HepG2 (cell line): ENCODE data around the gene CMPK1. TPM values are rescaled to one million over a fixed set of nuclear protein-coding genes. Genes with fewer than 3 reads are reported as not detected.
A peak's percentile ranks its signal among the peaks of the same experiment; 100 is the strongest.

Experiments
- GZF1 ChIP-seq: sonication (generic); formaldehyde crosslinking; IDR thresholded peaks from 2 replicates; pipeline ENCODE4 v1.5.1; 2020; ENCODE audit warnings: mild to moderate bottlenecking, missing genetic modification reagents
- MAF1 ChIP-seq: sonication (generic); formaldehyde crosslinking; IDR thresholded peaks from 2 replicates; pipeline ENCODE4 v1.5.0; 2020; ENCODE audit warnings: missing genetic modification reagents, borderline replicate concordance
- MEF2D ChIP-seq: sonication (generic); formaldehyde crosslinking; IDR thresholded peaks from 2 replicates; pipeline ENCODE4 v1.5.1; 2020; ENCODE audit warnings: mild to moderate bottlenecking, missing genetic modification reagents
- MTA1 ChIP-seq: sonication (generic); formaldehyde crosslinking; IDR thresholded peaks from 2 replicates; pipeline ENCODE4 v1.4.0; 2020; ENCODE audit warnings: missing genetic modification reagents, mild to moderate bottlenecking, borderline replicate concordance
- RCOR2 ChIP-seq: IDR thresholded peaks from 2 replicates; pipeline ENCODE4 v1.6.1; 2016; ENCODE audit warnings: missing biosample characterization, missing genetic modification reagents
- THAP11 ChIP-seq: IDR thresholded peaks from 2 replicates; pipeline ENCODE4 v1.6.1; 2016; ENCODE audit warnings: missing biosample characterization, missing genetic modification reagents
- ZNF431 ChIP-seq: sonication (generic); formaldehyde crosslinking; IDR thresholded peaks from 2 replicates; pipeline ENCODE4 v1.9.0; 2022; ENCODE audit warnings: missing genetic modification reagents, low read depth, mild to moderate bottlenecking, borderline replicate concordance
- ZNF549 ChIP-seq: sonication (generic); formaldehyde crosslinking; IDR thresholded peaks from 2 replicates; pipeline ENCODE4 v1.5.0; 2020; ENCODE audit warnings: missing genetic modification reagents
- ZNF558 ChIP-seq: sonication (generic); formaldehyde crosslinking; IDR thresholded peaks from 2 replicates; pipeline ENCODE4 v1.9.0; 2022; ENCODE audit warnings: mild to moderate bottlenecking, missing genetic modification reagents, borderline replicate concordance
- polyA plus RNA-seq, 8 experiments: library from polyadenylated mRNA; depleted of rRNA in 3 of 8; stranded (reverse) in 7 of 8; unstranded in 1 of 8; fragments of >200 nt; fragmentation: Illumina TruSeq in 4 of 8; extraction: Trizol in 4 of 8; gene quantifications; 2 replicates each; pipeline versions ENCODE4 v1.2.1 to v1.2.3, GENCODE V29; 2011 to 2016; ENCODE audit warnings: low read depth in 4 of 8, missing spikeins in 1 of 8, mixed read lengths in 1 of 8; ENCODE audit not compliant: insufficient read depth in 1 of 8
- total RNA-seq, 5 experiments: library from RNA; depleted of rRNA; stranded (reverse); fragments of >200 nt; fragmentation: Illumina TruSeq; extraction: Trizol; gene quantifications; 2 replicates each; pipeline ENCODE4 v1.2.3, GENCODE V29; 2016; ENCODE audit warnings: low read depth in 1 of 5
- TF ChIP-seq, protein P1 (sequence below): sonication (generic); formaldehyde crosslinking; IDR thresholded peaks from one replicate; pipeline ENCODE4 v1.5.1; 2020; ENCODE audit warnings: mild to moderate bottlenecking, missing genetic modification reagents; ENCODE audit errors: not compliant biosample characterization
- TF ChIP-seq, protein P2 (sequence below): sonication (generic); formaldehyde crosslinking; IDR thresholded peaks from 2 replicates; pipeline ENCODE4 v1.5.0; 2020; ENCODE audit warnings: mild to moderate bottlenecking, missing genetic modification reagents
- TF ChIP-seq, protein P3 (sequence below): sonication (generic); formaldehyde crosslinking; IDR thresholded peaks from 2 replicates; pipeline ENCODE4 v1.5.0; 2020; ENCODE audit warnings: mild to moderate bottlenecking, missing genetic modification reagents, borderline replicate concordance

The CMPK1 gene
- total and polyA plus RNA-seq, 2 of the 13 experiments (the other 11 are each of a cell fraction or from before 2014, with no cell fraction given), result 38.3 to 92.0 TPM

DNA sequence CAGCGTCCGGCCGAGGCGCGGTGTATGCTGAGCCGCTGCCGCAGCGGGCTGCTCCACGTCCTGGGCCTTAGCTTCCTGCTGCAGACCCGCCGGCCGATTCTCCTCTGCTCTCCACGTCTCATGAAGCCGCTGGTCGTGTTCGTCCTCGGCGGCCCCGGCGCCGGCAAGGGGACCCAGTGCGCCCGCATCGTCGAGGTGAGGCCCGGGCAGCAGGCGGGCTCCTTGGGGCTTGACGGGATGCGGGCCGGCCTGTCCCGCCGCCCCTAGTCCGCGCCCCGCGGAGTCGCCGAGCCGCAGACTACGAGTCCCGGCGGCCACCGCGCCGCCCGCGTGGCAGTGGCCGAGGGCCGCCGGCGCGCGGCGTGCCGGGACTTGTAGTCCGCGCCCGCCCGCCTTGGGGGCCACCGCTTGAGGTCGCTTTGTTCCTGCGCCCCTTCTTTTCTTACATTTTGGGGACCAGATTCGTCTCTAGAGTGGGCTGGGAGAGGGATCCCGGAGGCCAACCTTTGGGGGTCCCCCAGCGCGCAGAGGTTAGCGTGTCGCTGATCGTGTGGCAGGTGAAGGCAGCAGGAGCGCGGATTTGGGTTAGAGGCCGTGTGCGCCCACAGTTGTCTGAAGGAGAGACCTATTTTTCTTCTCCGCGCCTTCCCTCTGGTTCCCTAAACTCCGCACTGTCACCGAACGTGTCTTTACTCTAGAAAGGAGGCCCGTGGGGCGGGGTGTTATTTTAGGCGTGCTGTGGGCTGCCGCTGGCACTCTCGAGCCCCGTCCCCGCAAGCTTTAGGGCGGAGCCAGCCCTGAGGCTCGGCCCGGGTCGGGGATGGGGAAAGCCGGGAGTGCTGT, 553 bp downstream of the CMPK1 start (continued):
- TF ChIP-seq, protein P1, sequence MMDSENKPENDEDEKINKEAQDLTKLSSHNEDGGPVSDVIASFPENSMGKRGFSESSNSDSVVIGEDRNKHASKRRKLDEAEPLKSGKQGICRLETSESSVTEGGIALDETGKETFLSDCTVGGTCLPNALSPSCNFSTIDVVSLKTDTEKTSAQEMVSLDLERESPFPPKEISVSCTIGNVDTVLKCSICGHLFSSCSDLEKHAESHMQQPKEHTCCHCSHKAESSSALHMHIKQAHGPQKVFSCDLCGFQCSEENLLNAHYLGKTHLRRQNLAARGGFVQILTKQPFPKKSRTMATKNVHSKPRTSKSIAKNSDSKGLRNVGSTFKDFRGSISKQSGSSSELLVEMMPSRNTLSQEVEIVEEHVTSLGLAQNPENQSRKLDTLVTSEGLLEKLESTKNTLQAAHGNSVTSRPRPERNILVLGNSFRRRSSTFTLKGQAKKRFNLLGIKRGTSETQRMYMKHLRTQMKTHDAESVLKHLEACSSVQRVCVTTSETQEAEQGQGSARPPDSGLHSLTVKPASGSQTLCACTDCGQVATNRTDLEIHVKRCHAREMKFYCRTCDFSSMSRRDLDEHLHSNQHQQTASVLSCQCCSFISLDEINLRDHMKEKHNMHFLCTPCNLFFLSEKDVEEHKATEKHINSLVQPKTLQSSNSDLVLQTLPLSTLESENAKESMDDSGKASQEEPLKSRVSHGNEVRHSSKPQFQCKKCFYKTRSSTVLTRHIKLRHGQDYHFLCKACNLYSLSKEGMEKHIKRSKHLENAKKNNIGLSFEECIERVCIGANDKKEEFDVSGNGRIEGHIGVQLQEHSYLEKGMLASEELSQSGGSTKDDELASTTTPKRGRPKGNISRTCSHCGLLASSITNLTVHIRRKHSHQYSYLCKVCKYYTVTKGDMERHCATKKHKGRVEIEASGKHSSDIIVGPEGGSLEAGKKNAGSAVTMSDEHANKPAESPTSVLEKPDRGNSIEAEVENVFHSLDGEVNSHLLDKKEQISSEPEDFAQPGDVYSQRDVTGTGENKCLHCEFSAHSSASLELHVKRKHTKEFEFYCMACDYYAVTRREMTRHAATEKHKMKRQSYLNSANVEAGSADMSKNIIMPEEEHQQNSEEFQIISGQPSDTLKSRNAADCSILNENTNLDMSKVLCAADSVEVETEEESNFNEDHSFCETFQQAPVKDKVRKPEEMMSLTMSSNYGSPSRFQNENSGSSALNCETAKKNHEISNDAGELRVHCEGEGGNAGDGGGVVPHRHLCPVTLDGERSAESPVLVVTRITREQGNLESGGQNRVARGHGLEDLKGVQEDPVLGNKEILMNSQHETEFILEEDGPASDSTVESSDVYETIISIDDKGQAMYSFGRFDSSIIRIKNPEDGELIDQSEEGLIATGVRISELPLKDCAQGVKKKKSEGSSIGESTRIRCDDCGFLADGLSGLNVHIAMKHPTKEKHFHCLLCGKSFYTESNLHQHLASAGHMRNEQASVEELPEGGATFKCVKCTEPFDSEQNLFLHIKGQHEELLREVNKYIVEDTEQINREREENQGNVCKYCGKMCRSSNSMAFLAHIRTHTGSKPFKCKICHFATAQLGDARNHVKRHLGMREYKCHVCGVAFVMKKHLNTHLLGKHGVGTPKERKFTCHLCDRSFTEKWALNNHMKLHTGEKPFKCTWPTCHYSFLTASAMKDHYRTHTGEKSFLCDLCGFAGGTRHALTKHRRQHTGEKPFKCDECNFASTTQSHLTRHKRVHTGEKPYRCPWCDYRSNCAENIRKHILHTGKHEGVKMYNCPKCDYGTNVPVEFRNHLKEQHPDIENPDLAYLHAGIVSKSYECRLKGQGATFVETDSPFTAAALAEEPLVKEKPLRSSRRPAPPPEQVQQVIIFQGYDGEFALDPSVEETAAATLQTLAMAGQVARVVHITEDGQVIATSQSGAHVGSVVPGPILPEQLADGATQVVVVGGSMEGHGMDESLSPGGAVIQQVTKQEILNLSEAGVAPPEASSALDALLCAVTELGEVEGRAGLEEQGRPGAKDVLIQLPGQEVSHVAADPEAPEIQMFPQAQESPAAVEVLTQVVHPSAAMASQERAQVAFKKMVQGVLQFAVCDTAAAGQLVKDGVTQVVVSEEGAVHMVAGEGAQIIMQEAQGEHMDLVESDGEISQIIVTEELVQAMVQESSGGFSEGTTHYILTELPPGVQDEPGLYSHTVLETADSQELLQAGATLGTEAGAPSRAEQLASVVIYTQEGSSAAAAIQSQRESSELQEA (CRISPR knock-in tag), result peak; percentile 22
- TF ChIP-seq ZNF549 (CRISPR knock-in tag) (0 out of 2 replicates have a peak, but pooled peaks have one; percentile 17), ZNF558 (CRISPR knock-in tag) (peak; percentile 75; the same call in 1 of the 2 replicates), THAP11 (CRISPR knock-in tag) (peak; percentile 96), ZNF431 (CRISPR knock-in tag) (0 out of 2 replicates have a peak, but pooled peaks have one; percentile 35), MEF2D (peak; percentile 63; the same call in 1 of the 2 replicates), GZF1 (CRISPR knock-in tag) (peak; percentile 43; the same call in 1 of the 2 replicates), RCOR2 (CRISPR knock-in tag) (0 out of 2 replicates have a peak, but pooled peaks have one; percentile 35), MAF1 (CRISPR knock-in tag) (peak; percentile 85; the same call in 1 of the 2 replicates), MTA1 (CRISPR knock-in tag) (no peak)
- TF ChIP-seq, protein P2, sequence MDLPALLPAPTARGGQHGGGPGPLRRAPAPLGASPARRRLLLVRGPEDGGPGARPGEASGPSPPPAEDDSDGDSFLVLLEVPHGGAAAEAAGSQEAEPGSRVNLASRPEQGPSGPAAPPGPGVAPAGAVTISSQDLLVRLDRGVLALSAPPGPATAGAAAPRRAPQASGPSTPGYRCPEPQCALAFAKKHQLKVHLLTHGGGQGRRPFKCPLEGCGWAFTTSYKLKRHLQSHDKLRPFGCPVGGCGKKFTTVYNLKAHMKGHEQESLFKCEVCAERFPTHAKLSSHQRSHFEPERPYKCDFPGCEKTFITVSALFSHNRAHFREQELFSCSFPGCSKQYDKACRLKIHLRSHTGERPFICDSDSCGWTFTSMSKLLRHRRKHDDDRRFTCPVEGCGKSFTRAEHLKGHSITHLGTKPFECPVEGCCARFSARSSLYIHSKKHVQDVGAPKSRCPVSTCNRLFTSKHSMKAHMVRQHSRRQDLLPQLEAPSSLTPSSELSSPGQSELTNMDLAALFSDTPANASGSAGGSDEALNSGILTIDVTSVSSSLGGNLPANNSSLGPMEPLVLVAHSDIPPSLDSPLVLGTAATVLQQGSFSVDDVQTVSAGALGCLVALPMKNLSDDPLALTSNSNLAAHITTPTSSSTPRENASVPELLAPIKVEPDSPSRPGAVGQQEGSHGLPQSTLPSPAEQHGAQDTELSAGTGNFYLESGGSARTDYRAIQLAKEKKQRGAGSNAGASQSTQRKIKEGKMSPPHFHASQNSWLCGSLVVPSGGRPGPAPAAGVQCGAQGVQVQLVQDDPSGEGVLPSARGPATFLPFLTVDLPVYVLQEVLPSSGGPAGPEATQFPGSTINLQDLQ (CRISPR knock-in tag), result 0 out of 2 replicates have a peak, but pooled peaks have one; percentile 62
- TF ChIP-seq, protein P3, sequence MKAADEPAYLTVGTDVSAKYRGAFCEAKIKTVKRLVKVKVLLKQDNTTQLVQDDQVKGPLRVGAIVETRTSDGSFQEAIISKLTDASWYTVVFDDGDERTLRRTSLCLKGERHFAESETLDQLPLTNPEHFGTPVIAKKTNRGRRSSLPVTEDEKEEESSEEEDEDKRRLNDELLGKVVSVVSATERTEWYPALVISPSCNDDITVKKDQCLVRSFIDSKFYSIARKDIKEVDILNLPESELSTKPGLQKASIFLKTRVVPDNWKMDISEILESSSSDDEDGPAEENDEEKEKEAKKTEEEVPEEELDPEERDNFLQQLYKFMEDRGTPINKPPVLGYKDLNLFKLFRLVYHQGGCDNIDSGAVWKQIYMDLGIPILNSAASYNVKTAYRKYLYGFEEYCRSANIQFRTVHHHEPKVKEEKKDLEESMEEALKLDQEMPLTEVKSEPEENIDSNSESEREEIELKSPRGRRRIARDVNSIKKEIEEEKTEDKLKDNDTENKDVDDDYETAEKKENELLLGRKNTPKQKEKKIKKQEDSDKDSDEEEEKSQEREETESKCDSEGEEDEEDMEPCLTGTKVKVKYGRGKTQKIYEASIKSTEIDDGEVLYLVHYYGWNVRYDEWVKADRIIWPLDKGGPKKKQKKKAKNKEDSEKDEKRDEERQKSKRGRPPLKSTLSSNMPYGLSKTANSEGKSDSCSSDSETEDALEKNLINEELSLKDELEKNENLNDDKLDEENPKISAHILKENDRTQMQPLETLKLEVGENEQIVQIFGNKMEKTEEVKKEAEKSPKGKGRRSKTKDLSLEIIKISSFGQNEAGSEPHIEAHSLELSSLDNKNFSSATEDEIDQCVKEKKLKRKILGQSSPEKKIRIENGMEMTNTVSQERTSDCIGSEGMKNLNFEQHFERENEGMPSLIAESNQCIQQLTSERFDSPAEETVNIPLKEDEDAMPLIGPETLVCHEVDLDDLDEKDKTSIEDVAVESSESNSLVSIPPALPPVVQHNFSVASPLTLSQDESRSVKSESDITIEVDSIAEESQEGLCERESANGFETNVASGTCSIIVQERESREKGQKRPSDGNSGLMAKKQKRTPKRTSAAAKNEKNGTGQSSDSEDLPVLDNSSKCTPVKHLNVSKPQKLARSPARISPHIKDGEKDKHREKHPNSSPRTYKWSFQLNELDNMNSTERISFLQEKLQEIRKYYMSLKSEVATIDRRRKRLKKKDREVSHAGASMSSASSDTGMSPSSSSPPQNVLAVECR (CRISPR knock-in tag), result peak; percentile 29; the same call in 1 of the 2 replicates
